AG10803 (cell line): ENCODE results near the gene MBP.

Experiments
- DNase-seq: peaks from one replicate; pipeline ENCODE4 v3.0.0; 2010; ENCODE audit warnings: low read depth
- H3K4me3 ChIP-seq: 2 replicates; pipeline ENCODE4 v1.5.1; 2011; ENCODE audit warnings: mild to moderate bottlenecking, low read length, control low read depth
- CTCF ChIP-seq: conservative IDR thresholded peaks from 2 replicates; pipeline ENCODE4 v1.5.1; 2011; ENCODE audit warnings: mild to moderate bottlenecking, low read length, control low read depth, inconsistent platforms

The MBP gene

GRCh38 chr18:77139619-77140018 lies 7.0 kb upstream of the MBP start:
- no peak overlapping the region for H3K4me3 ChIP-seq
- no peak for TF ChIP-seq CTCF
- no peak for DNase-seq

GRCh38 chr18:77138270-77138669 lies 5.7 kb upstream of the MBP start:
- no peak for TF ChIP-seq CTCF
- no peak for DNase-seq
- H3K4me3 ChIP-seq = no peak overlapping the region

GRCh38 chr18:77137851-77138250 lies 5.3 kb upstream of the MBP start:
- DNase-seq = no peak
- TF ChIP-seq CTCF = no peak
- H3K4me3 ChIP-seq = no peak overlapping the region

GRCh38 chr18:77136871-77137665 lies 4.5 kb upstream of the MBP start:
- no peak for TF ChIP-seq CTCF
- no peak for DNase-seq
- no peak overlapping the region for H3K4me3 ChIP-seq

GRCh38 chr18:77136076-77136718 lies 3.6 kb upstream of the MBP start:
- DNase-seq = no peak
- TF ChIP-seq CTCF = no peak

GRCh38 chr18:77135339-77136075 lies 2.9 kb upstream of the MBP start:
- H3K4me3 ChIP-seq = no peak overlapping the region
- no peak for DNase-seq
- no peak for TF ChIP-seq CTCF

More at GRCh38 chr18:77136076-77136718, 3.6 kb upstream of the MBP start:
- H3K4me3 ChIP-seq = no peak overlapping the region
